ENCODE measurements around the gene SH3TC2.

Gene SH3TC2

GRCh38 chr5:149060325-149060724, 2.5 kb downstream of the SH3TC2 start:
- DNase-seq (ENCODE audit: low spot score), result no peak

- no peak for DNase-seq (ENCODE audit: low spot score)
These were observed 6.2 kb downstream of the SH3TC2 start for GRCh38 chr5:149056616-149057165.

DNA sequence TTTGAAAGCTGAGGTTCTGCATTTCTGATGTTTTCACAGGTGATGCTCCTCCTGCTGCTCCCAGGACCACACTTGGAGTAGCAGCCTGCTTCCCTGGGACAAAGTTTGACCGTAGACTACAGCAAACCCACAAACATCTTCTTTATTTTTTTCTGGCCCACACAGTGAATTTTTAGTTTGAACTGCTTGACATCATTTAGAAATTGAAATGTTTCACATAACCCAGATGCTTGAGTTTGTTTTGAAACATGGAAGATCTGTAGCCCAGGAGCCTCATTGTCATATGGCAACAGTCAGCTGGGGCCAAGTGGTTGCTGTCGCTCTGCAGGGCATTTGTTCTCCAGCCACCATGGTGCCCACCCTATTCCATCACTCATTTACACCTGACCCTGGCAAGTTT, 8.4 kb downstream of the SH3TC2 start:
- DNase-seq (ENCODE audit: low spot score), result no peak

DNA sequence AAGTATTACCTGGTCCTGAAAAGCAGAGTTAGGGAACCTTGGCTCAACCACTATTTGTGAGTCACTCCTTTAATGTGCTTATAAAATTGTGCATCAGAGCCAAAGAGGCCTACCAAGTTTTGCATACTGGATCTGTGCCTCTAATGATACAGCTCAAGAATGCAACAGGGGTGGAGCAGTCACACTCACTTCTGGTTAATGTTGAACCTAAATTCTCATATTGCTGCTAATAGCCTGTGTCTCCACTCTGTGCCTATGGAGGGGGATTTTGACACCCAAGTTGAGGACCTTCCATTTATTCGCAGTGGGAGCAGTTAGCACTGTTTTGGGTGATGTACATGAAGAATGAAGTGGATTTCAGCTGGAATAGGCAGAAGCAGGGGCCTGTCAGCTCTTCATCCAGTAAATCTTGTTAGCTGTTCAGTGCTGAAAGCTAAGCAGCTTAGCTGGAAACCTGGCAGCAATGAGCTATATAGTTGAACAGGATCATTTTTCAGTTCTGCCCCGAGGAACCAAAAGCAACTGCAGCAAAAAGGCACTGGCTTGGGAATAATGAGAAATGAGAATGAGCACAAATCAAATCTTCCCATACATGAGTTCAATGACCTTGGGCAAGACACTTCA, 9.7 kb downstream of the SH3TC2 start:
- no peak for DNase-seq (ENCODE audit: low spot score)

GRCh38 chr5:149049371-149049781, 13.5 kb downstream of the SH3TC2 start:
- no peak for DNase-seq (ENCODE audit: low spot score)

DNA sequence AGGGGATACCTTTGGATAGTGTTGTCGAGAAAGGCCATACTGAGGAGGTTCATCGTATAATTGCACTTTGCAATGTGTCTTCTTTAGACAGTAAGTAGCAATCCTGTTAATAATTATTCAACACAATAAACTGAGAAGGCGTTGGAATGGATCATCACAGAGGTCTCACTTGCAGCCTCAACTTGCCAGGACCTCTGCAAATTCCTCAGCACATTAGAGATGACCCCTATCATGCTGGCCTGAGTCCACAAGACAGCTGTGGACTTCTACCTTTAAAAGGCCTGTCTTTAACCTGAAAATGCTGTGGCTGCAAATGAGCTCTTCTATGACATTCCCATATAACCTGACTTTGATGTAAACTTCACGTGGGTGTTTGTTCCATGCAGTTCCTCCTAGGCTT, 14.1 kb downstream of the SH3TC2 start:
- no peak for DNase-seq (ENCODE audit: low spot score)

DNA sequence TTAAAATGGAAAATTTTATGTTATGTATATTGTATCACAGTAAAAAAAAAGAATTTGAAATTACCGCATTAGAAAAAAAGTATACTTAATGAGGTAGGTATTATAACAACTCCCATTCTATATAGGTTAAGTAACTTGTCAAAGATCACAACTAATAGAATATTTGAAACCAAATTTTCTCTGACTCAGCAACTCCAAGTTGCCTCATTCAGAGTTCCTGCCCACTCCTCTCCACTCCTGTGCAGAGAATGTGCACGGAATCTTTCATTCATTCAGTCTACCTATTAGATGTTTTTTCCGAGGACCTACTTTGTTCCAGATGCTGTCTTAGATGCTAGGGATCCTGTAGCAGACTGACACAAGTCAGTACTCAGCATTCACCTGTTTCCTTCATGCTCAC, 15.4 kb downstream of the SH3TC2 start:
- no peak for DNase-seq (ENCODE audit: low spot score)

DNA sequence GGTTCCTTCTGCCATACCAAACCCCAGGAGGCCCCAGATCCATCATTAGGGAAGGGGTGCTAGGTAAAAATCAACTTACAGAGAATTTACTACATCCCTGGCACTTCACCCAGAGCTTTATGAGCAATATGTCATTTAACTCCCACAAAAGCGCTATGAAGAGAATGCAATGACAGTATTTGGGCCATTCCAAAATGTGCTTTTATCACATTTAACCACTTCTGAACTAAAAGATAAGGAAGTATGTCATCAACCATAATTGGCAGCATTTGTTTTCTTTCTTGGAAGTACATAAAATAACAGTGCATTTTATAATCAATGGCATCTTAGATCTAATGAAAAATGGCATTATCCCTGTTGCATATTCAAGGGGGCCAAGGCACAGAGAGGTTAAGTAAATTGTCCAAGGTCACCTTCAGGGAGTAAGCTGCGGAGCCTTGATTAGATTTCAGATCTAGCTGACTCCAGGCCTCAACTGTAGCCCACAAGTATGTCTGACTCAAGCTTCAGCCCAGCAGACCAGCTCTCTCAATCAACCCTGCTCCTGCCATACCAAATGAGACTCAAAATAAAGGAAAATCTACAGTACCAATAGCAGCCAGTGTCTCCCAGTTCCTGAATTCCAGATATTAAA, 16.5 kb downstream of the SH3TC2 start:
- DNase-seq (ENCODE audit: low spot score), result no peak

DNA sequence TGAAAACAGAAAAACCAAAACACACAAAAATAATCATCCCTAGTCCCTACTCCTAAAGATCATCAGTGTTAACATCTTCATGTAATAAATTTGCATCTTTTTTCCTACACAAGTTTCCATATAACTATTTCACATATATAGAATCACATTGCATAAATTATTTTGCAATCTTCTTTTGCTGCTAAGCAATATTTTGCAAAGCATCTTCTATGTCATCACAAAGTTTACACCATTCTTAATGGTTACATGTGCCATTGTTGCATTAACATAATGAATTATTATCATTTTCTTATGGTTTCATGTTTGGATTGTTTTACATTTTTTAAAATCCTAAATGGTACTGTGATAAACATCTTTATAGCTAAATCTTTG, 17.8 kb downstream of the SH3TC2 start:
- no peak for DNase-seq (ENCODE audit: low spot score)

GRCh38 chr5:149044453-149045088, 18.3 kb downstream of the SH3TC2 start:
- DNase-seq (ENCODE audit: low spot score), result no peak

DNA sequence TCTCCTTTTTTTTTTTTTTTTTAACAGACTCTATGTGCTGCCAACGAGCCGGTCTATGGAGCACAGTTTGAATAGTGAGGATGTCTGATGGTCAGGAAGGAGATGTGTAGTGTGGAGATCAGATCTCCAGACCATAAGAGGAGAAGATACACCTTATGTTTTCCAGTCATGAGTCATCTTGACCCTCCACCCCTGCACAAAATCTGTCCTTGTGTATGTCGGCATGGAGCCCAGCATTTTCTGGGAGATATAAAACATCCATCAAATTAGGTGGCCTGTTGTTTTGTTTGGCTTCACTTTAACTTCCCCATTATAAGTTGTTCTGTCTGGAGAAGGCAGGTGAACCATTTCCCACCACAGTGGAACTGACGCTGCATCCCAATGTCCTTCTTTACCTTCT, 19.2 kb downstream of the SH3TC2 start:
- DNase-seq (ENCODE audit: low spot score), result no peak

DNA sequence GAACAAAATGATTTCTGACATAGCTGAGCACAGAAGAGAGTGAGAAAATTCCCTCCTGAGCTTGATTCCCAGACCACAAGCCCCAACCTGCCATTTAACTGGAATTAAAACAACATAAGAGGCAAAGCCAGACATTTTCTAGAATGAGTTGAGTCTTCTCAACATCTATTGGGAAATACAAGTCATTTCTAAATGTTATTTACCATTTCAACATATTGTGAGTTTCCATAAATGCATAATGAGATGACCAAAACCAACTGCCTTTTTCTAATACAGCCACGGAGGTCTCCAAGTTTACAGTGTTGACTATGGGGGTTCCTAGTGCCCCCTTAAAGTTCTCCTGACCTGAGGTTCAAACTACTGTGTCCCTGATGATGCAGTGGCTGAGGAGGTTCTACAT, 20.0 kb downstream of the SH3TC2 start:
- DNase-seq (ENCODE audit: low spot score), result no peak

GRCh38 chr5:149041242-149041641, 21.6 kb downstream of the SH3TC2 start:
- DNase-seq (ENCODE audit: low spot score), result peak; percentile 63

- DNase-seq (ENCODE audit: low spot score), result no peak
These were observed 22.4 kb downstream of the SH3TC2 start for GRCh38 chr5:149040421-149040820.

GRCh38 chr5:149039506-149039905, 23.4 kb downstream of the SH3TC2 start:
- DNase-seq (ENCODE audit: low spot score), result no peak

- no peak for DNase-seq (ENCODE audit: low spot score)
These were observed 24.4 kb downstream of the SH3TC2 start for GRCh38 chr5:149038336-149039080.

- DNase-seq (ENCODE audit: low spot score), result no peak
These were observed 25.0 kb downstream of the SH3TC2 start for GRCh38 chr5:149037817-149038216.

DNA sequence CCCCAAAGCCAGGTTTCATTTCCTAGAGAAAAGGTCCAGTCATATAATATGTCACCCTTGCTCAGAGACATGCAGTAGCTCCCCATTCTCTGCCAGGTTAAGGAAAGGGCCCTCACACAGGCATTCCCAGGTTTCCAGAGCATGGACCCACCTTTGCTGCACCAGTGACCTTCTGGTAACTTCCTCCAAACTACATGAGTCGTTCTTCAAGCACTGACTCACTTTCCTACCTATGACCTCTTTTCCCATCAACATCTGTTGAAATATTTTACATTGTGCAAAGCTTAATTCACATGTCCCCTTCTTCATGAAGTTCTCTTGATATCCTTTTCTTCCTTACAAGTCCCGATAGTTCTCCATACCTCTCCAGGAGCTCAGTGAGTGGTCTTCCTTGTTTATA, 25.9 kb downstream of the SH3TC2 start:
- DNase-seq (ENCODE audit: low spot score), result no peak

- DNase-seq (ENCODE audit: low spot score), result no peak
These were observed 26.7 kb downstream of the SH3TC2 start for GRCh38 chr5:149036168-149036567.

DNA sequence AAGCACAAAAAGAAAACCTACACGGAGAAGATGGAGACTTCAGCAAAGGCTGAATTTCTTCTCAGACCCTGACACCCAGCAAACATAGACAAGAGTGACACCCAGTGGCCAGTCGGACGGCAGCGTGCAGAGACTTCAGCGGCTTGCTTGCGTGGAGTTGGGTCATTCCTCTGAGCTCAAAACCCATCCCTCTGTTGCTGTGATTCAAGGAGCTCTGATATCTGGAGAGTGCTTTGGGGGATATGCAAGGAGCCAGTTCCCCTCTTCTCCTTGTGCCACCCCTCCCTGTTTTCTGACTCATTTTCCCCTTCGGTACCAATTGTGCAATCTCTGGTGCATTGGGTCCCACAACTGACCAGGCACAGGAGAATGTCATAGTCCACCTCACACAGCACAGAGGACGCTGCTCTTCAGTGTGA, 27.5 kb downstream of the SH3TC2 start:
- DNase-seq (ENCODE audit: low spot score), result peak; percentile 81

DNA sequence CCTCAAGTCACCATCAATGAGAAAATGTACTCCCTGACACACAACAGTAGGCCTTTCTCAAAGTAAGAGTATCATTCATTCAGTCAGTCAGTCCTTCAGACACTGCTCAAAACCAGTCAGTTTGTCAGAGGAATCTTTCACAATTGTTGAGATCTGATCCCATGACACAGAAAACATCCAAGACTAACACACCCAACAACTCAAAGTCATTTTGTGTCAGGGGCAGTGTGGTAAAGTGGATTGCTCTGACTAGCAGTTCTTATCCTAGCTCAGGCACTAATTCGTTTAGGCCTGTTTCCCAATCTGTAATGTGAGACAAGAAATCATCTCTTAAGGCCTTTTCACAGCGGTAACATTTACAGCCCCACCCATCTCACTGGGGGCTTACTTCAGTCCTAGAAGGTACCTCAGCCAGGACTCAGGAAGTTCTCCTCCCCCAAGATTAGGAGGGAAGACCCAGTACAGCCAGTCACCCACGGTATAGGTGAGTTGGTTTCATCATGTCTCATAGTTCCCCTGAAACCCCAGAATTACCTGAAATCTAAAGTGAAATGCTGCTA, 31.9 kb downstream of the SH3TC2 start:
- no peak for DNase-seq (ENCODE audit: low spot score)

DNA sequence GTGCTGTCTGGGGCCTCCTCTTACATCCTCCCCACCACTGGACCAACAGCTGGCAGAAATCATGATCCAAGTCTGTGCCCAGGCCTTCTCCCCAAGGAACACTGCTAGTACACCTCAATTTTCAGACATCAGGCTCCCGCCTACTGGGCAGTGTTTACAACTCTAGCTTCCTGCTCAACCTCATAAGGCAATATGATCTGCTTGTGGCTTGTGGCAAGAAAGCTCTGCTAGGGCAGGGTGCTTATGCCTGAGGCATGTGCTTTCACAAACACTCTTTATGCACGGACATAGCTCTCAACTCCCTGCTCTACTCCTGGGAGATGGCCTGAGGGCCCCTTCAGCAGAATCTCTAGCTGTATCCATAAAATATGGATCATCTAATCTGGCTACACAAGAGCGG, 32.5 kb downstream of the SH3TC2 start:
- DNase-seq (ENCODE audit: low spot score), result no peak

Measured in cerebellar cortex (tissue), 1 donor.